Loucy (cell line): ENCODE results near the gene TRUB2.

Source experiments
- H2AFZ ChIP-seq: fragments of 200-600 bp; sonication (generic); 2 replicates; pipeline ENCODE4 v1.6.0; 2016; ENCODE audit warnings: antibody characterized with exemption, mild to moderate bottlenecking, low read length, moderate library complexity
- H3F3A ChIP-seq: fragments of 200-600 bp; 2 replicates; pipeline ENCODE4 v1.6.0; 2016; ENCODE audit warnings: antibody characterized with exemption, low read depth, mild to moderate bottlenecking
- H3K27me3 ChIP-seq: fragments of 200-600 bp; sonication (generic); 2 replicates; pipeline ENCODE4 v1.6.1; 2014; ENCODE audit warnings: low read length, mild to moderate bottlenecking; ENCODE audit not compliant: insufficient read depth, poor library complexity, severe bottlenecking
- H3K36me3 ChIP-seq: fragments of 200-600 bp; sonication (generic); 2 replicates; pipeline ENCODE4 v1.6.1; 2016; ENCODE audit warnings: low read length; ENCODE audit not compliant: insufficient read depth
- H3K4me1 ChIP-seq: fragments of 200-600 bp; sonication (generic); 2 replicates; pipeline ENCODE4 v1.5.1; 2014; ENCODE audit warnings: low read length, mild to moderate bottlenecking; ENCODE audit not compliant: insufficient read depth, poor library complexity, severe bottlenecking
- H3K4me2 ChIP-seq: fragments of 200-600 bp; sonication (generic); 2 replicates; pipeline ENCODE4 v1.6.0; 2014; ENCODE audit warnings: antibody characterized with exemption, low read length, low read depth, mild to moderate bottlenecking; ENCODE audit not compliant: poor library complexity, severe bottlenecking
- H3K4me3 ChIP-seq: fragments of 200-600 bp; sonication (generic); 2 replicates; pipeline ENCODE4 v1.5.1; 2014; ENCODE audit warnings: low read length, mild to moderate bottlenecking, mixed read lengths; ENCODE audit not compliant: poor library complexity, severe bottlenecking
- H3K79me2 ChIP-seq: fragments of 200-600 bp; sonication (generic); 2 replicates; pipeline ENCODE4 v1.6.1; 2014; ENCODE audit warnings: low read length; ENCODE audit not compliant: insufficient read depth
- H3K9ac ChIP-seq: fragments of 200-600 bp; sonication (generic); 2 replicates; pipeline ENCODE4 v1.6.0; 2014; ENCODE audit warnings: mild to moderate bottlenecking, low read depth, low read length, moderate library complexity; ENCODE audit not compliant: poor library complexity, severe bottlenecking
- H3K9me2 ChIP-seq: fragments of 200-600 bp; sonication (generic); replicated peaks from 2 replicates; pipeline ENCODE4 v1.6.1; 2016; ENCODE audit warnings: low read depth, low read length, mixed read lengths
- H3K9me3 ChIP-seq: fragments of 200-600 bp; sonication (generic); 2 replicates; pipeline ENCODE4 v1.6.1; 2014; ENCODE audit warnings: mild to moderate bottlenecking, antibody characterized with exemption, low read length, low read depth; ENCODE audit not compliant: insufficient read depth
- H4K20me1 ChIP-seq: fragments of 200-600 bp; sonication (generic); 2 replicates; pipeline ENCODE4 v1.6.0; 2014; ENCODE audit warnings: antibody characterized with exemption, low read length, mild to moderate bottlenecking; ENCODE audit not compliant: insufficient read depth, poor library complexity, severe bottlenecking
- EZH2phosphoT487 ChIP-seq: fragments of 200-600 bp; IDR thresholded peaks from 2 replicates; pipeline ENCODE4 v1.6.1; 2018; ENCODE audit warnings: antibody characterized with exemption, mild to moderate bottlenecking, moderate library complexity, borderline replicate concordance
- TF ChIP-seq, protein P1 (sequence below): fragments of 200-600 bp; sonication (generic); conservative IDR thresholded peaks from 2 replicates; pipeline ENCODE4 v1.5.1; 2014; ENCODE audit warnings: mild to moderate bottlenecking, antibody characterized with exemption, low read length

Gene TRUB2

GRCh38 chr9:128355451-128355850 is 33.2 kb upstream of the TRUB2 start:
- no peak overlapping the region for H2AFZ ChIP-seq
- H3K36me3 ChIP-seq = peaks cover 3% of the 10 kb centered on the region; the same call in 1 of the 2 replicates
- no peak overlapping the region for H3K4me3 ChIP-seq
- no peak overlapping the region for H3K9ac ChIP-seq
- H3K9me3 ChIP-seq = no peaks in the 10 kb centered on the region
- H3K79me2 ChIP-seq = no peaks in the 10 kb centered on the region
- H3K4me1 ChIP-seq = no peaks in the 10 kb centered on the region
- H3K9me2 ChIP-seq = no peaks in the 10 kb centered on the region
- H3K27me3 ChIP-seq = no peaks in the 10 kb centered on the region
- TF ChIP-seq, protein P1, sequence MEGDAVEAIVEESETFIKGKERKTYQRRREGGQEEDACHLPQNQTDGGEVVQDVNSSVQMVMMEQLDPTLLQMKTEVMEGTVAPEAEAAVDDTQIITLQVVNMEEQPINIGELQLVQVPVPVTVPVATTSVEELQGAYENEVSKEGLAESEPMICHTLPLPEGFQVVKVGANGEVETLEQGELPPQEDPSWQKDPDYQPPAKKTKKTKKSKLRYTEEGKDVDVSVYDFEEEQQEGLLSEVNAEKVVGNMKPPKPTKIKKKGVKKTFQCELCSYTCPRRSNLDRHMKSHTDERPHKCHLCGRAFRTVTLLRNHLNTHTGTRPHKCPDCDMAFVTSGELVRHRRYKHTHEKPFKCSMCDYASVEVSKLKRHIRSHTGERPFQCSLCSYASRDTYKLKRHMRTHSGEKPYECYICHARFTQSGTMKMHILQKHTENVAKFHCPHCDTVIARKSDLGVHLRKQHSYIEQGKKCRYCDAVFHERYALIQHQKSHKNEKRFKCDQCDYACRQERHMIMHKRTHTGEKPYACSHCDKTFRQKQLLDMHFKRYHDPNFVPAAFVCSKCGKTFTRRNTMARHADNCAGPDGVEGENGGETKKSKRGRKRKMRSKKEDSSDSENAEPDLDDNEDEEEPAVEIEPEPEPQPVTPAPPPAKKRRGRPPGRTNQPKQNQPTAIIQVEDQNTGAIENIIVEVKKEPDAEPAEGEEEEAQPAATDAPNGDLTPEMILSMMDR = no peak
- no peak for TF ChIP-seq EZH2phosphoT487
- H3F3A ChIP-seq = no peaks in the 10 kb centered on the region
- no peak overlapping the region for H3K4me2 ChIP-seq
- H4K20me1 ChIP-seq = no peaks in the 10 kb centered on the region

- no peaks in the 10 kb centered on the region for H3K9me3 ChIP-seq
- peaks cover 3% of the 10 kb centered on the region; the same call in 1 of the 2 replicates for H3K36me3 ChIP-seq
- no peaks in the 10 kb centered on the region for H3F3A ChIP-seq
- H3K79me2 ChIP-seq = no peaks in the 10 kb centered on the region
- no peaks in the 10 kb centered on the region for H4K20me1 ChIP-seq
- H3K27me3 ChIP-seq = no peaks in the 10 kb centered on the region
- no peaks in the 10 kb centered on the region for H3K4me1 ChIP-seq
- H2AFZ ChIP-seq = no peak overlapping the region
- H3K9ac ChIP-seq = no peak overlapping the region
- TF ChIP-seq, protein P1 = no peak
- TF ChIP-seq EZH2phosphoT487 = no peak
- H3K4me2 ChIP-seq = no peak overlapping the region
- H3K4me3 ChIP-seq = no peak overlapping the region
- no peaks in the 10 kb centered on the region for H3K9me2 ChIP-seq
Measured at GRCh38 chr9:128349772-128350171, 27.5 kb upstream of the TRUB2 start.

DNA sequence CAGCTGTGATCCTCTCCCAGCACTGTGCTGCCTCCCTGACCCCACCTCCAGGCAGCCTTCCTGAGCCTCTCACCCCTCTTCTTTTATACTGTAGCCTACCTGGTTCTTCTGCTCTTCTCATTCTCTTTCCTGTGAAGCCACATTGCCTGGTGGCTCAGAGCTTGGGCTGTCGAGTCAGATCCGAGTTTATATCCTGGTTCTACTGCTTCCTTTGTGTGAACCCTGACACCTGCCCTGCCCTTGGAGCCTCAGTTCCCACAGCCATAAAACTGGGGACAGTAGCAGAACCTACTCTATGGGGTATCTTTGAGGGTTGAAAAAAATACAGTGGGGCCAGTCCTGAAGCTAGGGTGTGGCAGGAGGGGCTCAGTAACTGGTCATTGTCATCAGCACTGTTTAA is 26.9 kb upstream of the TRUB2 start:
- no peaks in the 10 kb centered on the region for H3K9me3 ChIP-seq
- no peaks in the 10 kb centered on the region for H3F3A ChIP-seq
- no peaks in the 10 kb centered on the region for H3K27me3 ChIP-seq
- no peak overlapping the region for H3K4me3 ChIP-seq
- H3K36me3 ChIP-seq = peaks cover 3% of the 10 kb centered on the region; the same call in 1 of the 2 replicates
- no peaks in the 10 kb centered on the region for H4K20me1 ChIP-seq
- H3K9ac ChIP-seq = no peak overlapping the region
- H2AFZ ChIP-seq = no peak overlapping the region
- H3K4me2 ChIP-seq = no peak overlapping the region
- H3K4me1 ChIP-seq = no peaks in the 10 kb centered on the region
- no peaks in the 10 kb centered on the region for H3K79me2 ChIP-seq
- H3K9me2 ChIP-seq = no peaks in the 10 kb centered on the region
- TF ChIP-seq EZH2phosphoT487 = no peak
- TF ChIP-seq, protein P1 = no peak
